BJ (cell line): ENCODE results near the gene SLC6A9. TPM values are rescaled to one million over a fixed set of nuclear protein-coding genes. Genes with fewer than 3 reads are reported as not detected.

ENCODE experiments used
- CTCF ChIA-PET: fragments of 350-600 bp; formaldehyde crosslinking; extraction: SDS; loops from one replicate; lab custom pipeline; 2021; ENCODE audit warnings: antibody characterized with exemption, inconsistent platforms; lab: Yijun Ruan, JAX
- POLR2A ChIA-PET: fragments of 300-600 bp; sonication (Branson Sonifier 250); formaldehyde crosslinking; extraction: SDS; loops from one replicate; lab custom pipeline; 2021; ENCODE audit warnings: antibody characterized with exemption; lab: Charles Lee
- DNase-seq: peaks from one replicate; pipeline ENCODE4 v3.0.0-alpha.2; 2011; ENCODE audit warnings: low read depth
- H3K27me3 ChIP-seq: 2 replicates; pipeline ENCODE4 v1.6.0; 2011; ENCODE audit warnings: low read length; ENCODE audit not compliant: control insufficient read depth, insufficient read depth
- H3K36me3 ChIP-seq: 2 replicates; pipeline ENCODE4 v1.5.1; 2011; ENCODE audit warnings: low read length; ENCODE audit not compliant: control insufficient read depth, insufficient read depth
- H3K4me3 ChIP-seq: 2 replicates; pipeline ENCODE4 v1.5.1; 2011; ENCODE audit warnings: low read depth, mild to moderate bottlenecking, control low read depth, low read length
- polyA plus RNA-seq: library from polyadenylated mRNA; depleted of rRNA; stranded (reverse); fragments of >200 nt; gene quantifications from 2 replicates; pipeline ENCODE4 v1.2.3, GENCODE V29; 2011
- TF ChIP-seq, protein P1 (sequence below): IDR thresholded peaks from 2 replicates; pipeline ENCODE4 v1.5.1; 2011; ENCODE audit warnings: low read depth, mild to moderate bottlenecking, control low read depth, inconsistent platforms, low read length, moderate library complexity; ENCODE audit not compliant: insufficient read depth

Gene SLC6A9
- polyA plus RNA-seq, 1 experiment, result 53.9 TPM

DNA sequence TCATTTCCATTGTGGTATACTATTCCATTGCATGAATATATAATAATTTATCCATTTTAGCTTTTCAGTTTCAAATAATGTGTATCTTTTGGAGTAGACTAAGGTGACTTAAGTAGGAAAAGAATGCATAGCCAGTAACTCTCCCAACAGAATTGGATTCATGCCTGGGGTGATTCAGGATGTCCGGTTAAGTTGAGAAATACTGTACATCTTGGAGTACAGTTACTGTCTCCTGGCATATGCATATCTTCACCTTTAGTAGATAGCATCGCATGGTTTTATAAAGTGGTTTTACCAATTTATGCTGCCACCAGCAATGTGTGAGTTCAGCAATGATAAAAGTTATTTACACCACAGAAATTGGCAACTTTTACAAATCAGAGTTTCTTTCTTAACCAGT is 18.6 kb upstream of the SLC6A9 start:
- ChIA-PET POLR2A (interaction anchor here (0.7 kb wide), 1 partner anchor 44 kb away, joined by 4 read pairs; no protein-coding TSS in a partner anchor), CTCF (interaction anchor here (3.2 to 10.9 kb wide), 3 partner anchors 15 to 168 kb away, joined by 10 to 197 read pairs (median 49); no protein-coding TSS in a partner anchor)
- TF ChIP-seq, protein P1, sequence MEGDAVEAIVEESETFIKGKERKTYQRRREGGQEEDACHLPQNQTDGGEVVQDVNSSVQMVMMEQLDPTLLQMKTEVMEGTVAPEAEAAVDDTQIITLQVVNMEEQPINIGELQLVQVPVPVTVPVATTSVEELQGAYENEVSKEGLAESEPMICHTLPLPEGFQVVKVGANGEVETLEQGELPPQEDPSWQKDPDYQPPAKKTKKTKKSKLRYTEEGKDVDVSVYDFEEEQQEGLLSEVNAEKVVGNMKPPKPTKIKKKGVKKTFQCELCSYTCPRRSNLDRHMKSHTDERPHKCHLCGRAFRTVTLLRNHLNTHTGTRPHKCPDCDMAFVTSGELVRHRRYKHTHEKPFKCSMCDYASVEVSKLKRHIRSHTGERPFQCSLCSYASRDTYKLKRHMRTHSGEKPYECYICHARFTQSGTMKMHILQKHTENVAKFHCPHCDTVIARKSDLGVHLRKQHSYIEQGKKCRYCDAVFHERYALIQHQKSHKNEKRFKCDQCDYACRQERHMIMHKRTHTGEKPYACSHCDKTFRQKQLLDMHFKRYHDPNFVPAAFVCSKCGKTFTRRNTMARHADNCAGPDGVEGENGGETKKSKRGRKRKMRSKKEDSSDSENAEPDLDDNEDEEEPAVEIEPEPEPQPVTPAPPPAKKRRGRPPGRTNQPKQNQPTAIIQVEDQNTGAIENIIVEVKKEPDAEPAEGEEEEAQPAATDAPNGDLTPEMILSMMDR, result no peak
- DNase-seq, result peak; percentile 87
- Histone ChIP-seq H3K27me3 (no peaks in the 10 kb centered on the region), H3K4me3 (no peak overlapping the region), H3K36me3 (no peaks in the 10 kb centered on the region)

DNA sequence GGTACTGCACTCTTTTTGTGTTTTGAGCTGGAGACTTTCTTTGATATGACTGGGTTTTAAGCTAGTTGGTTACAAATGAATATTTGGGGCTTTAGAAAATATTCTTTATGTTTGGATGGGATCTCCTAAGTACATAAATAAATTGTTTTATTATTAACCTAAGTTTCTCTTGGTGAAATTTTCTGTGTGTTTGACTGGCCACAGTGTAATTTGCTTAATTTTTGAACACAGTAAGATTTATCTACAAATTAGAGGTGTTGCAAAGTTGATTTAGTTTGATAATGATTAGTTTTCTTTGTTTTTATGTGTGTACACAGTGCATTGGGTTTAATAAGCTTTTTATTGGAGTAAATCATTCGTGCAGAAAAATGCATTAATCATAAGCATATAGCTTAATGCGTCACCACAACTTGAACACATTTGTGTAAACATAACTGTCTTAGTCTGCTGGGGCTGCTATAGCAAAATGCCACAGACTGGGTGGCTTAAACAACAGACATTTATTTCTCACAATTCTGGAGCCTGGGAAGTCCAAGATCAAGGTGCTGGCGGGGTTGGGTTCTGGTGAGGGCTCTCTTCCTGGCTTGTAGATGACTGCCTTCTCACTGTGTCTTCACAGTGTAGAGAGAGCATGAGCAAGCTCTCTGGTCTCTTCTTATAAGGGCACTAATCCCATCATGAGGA is 17.4 kb upstream of the SLC6A9 start:
- ChIA-PET POLR2A (interaction anchor here (0.5 to 0.6 kb wide), 2 partner anchors 12 to 60 kb away, joined by 3 to 9 read pairs; no protein-coding TSS in a partner anchor), CTCF (interaction anchor here (0.6 to 10.9 kb wide), 43 partner anchors 8 to 761 kb away, joined by 3 to 197 read pairs (median 4); partner anchors contain the start of gene SLC6A9)
- Histone ChIP-seq H3K4me3 (no peak overlapping the region), H3K27me3 (no peaks in the 10 kb centered on the region), H3K36me3 (no peaks in the 10 kb centered on the region)
- TF ChIP-seq, protein P1, result no peak
- no peak for DNase-seq

DNA sequence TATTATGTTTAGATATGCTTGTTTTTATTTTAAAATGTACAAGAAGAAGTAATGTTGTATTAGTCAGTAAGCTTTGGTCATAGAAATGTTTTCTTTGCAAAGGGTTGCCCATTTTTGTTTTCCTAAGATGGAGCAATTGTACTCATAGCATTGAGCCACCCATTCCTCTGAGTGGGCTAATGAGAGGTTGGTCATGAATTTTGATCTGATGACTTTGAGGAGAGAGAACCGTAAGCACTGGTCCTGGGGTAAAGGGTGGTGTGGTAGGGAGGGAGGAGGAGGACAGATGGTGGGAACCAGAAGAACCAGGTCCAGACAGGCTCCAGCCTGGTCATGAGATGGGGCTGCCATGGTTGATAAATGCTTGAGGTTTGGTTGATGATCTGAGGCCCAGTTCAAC is 15.9 kb upstream of the SLC6A9 start:
- Histone ChIP-seq H3K36me3 (no peaks in the 10 kb centered on the region), H3K27me3 (no peaks in the 10 kb centered on the region), H3K4me3 (no peak overlapping the region)
- DNase-seq, result no peak
- TF ChIP-seq, protein P1, result no peak
- CTCF ChIA-PET, result interaction anchor here (0.7 to 10.9 kb wide), 29 partner anchors 10 to 547 kb away, joined by 3 to 197 read pairs (median 5); partner anchors contain the start of gene KDM4A
- POLR2A ChIA-PET, result no interaction called here

DNA sequence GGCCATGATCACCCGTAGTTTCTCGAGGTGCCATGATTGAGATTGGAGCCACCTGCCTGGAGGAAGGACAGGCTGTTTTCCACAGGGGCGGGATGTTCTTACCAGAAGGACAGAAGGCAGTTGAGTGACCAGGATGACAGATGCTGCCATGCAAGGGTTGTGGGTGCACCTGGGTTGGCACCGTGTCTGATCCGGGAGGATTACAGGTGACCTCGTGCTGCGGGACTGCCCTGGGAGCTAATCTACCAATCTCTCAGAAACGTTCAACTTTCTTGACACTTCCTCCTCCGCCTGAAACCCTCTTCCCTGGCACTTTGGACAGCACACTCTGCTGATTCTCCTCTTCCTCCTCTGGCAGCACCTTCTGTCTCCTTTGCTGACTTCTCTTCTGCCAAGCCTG is 13.8 kb upstream of the SLC6A9 start:
- no peak for DNase-seq
- no peak overlapping the region for H3K4me3 ChIP-seq
- H3K27me3 ChIP-seq, result no peaks in the 10 kb centered on the region
- H3K36me3 ChIP-seq, result no peaks in the 10 kb centered on the region
- POLR2A ChIA-PET, result no interaction called here
- TF ChIP-seq, protein P1, result no peak
- CTCF ChIA-PET, result interaction anchor here (5.3 to 10.9 kb wide), 2 partner anchors 10 to 43 kb away, joined by 49 to 197 read pairs; no protein-coding TSS in a partner anchor

DNA sequence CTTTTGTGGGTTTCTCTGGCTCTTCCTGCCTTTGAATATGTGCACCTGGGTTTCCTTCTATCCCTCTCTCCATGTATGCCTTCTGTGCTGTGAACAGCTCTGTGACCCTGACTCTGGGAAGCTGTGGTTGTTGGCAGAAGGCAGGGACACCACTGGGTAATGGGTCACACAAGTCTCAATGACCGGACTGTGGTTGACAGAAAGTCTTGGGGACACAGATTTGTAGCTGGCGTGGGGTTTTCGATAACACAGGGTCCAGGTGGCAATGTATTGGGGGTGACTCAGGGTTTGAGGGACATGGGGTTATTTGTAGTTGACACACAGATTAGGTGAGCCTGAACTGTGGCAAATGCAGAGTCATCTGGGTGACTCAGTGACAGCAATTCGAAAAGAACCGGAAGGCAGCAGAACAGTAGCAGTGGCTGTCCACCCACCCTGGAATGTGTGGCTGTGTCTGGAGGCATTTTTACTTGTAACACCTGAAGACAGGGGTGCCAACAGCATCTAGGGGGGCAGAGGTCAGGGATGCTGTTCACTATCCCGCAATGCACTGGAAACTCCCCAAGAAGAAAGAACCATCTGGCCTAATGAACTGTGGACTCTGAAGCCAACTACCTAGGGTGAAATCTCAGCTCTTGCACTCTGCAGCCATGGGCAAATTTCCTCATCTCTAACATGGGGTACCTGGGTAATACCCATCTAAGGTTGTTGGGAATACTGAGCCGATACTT is 13.0 kb upstream of the SLC6A9 start:
- Histone ChIP-seq H3K4me3 (no peak overlapping the region), H3K36me3 (no peaks in the 10 kb centered on the region), H3K27me3 (no peaks in the 10 kb centered on the region)
- TF ChIP-seq, protein P1, result no peak
- ChIA-PET CTCF (interaction anchor here (0.8 to 10.9 kb wide), 4 partner anchors 9 to 174 kb away, joined by 3 to 197 read pairs (median 27); no protein-coding TSS in a partner anchor), POLR2A (no interaction called here)
- DNase-seq, result no peak
